ENCODE results near the gene SNAPC3.

The SNAPC3 gene

DNA sequence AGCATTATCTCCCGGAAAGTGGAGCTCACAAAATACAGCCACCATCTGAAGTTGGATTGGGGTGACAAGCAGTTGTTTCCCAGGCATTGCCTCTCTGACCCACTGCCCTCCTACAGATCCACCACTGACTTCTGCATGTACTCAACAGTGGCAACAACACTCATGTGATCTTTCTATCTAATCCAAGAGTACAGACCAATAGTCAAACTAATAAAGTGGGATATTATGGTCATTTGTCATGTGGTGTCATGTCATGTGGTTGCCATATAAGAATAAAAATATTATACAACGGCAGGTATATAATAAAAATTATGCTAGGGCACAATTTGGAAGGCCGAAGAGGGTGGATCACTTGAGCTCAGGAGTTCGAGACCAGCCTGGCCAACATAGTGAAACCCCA, 33.0 kb upstream of the SNAPC3 start:
- H3K4me2 ChIP-seq (ENCODE audit: low read depth, low read length): no peak overlapping the region
- H3K4me1 ChIP-seq (ENCODE audit: low read length): no peaks in the 10 kb centered on the region
- no peaks in the 10 kb centered on the region for H3K36me3 ChIP-seq (replicated peaks; ENCODE audit: insufficient read depth, low read length)
- H3K9me2 ChIP-seq (replicated peaks; ENCODE audit: insufficient read depth, low read length): no peaks in the 10 kb centered on the region
- H3K27me3 ChIP-seq (replicated peaks; ENCODE audit: insufficient read depth, low read length): no peaks in the 10 kb centered on the region
- H3K9ac ChIP-seq (ENCODE audit: low read length): no peak overlapping the region
- no peak overlapping the region for H2AFZ ChIP-seq (ENCODE audit: low read length)
- H4K20me1 ChIP-seq (ENCODE audit: insufficient read depth, low read length): no peaks in the 10 kb centered on the region
- no peaks in the 10 kb centered on the region for H3K9me3 ChIP-seq (replicated peaks; ENCODE audit: insufficient read depth, low read length)
- DNase-seq: no peak
- no peak for TF ChIP-seq EZH2 (optimal IDR thresholded peaks at IDR 0.05; ENCODE audit: low read depth, low read length)
- TF ChIP-seq, protein P1, sequence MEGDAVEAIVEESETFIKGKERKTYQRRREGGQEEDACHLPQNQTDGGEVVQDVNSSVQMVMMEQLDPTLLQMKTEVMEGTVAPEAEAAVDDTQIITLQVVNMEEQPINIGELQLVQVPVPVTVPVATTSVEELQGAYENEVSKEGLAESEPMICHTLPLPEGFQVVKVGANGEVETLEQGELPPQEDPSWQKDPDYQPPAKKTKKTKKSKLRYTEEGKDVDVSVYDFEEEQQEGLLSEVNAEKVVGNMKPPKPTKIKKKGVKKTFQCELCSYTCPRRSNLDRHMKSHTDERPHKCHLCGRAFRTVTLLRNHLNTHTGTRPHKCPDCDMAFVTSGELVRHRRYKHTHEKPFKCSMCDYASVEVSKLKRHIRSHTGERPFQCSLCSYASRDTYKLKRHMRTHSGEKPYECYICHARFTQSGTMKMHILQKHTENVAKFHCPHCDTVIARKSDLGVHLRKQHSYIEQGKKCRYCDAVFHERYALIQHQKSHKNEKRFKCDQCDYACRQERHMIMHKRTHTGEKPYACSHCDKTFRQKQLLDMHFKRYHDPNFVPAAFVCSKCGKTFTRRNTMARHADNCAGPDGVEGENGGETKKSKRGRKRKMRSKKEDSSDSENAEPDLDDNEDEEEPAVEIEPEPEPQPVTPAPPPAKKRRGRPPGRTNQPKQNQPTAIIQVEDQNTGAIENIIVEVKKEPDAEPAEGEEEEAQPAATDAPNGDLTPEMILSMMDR (IDR thresholded peaks at IDR 0.05; ENCODE audit: low read length): no peak
- TF ChIP-seq EZH2phosphoT487 (IDR thresholded peaks at IDR 0.05; ENCODE audit: low read length): no peak
- H3K79me2 ChIP-seq (ENCODE audit: low read length): no peaks in the 10 kb centered on the region
- no peak overlapping the region for H3K4me3 ChIP-seq (ENCODE audit: low read length)
- no peaks in the 10 kb centered on the region for H3F3A ChIP-seq (ENCODE audit: insufficient read depth, low read length)
- no peak overlapping the region for H3K27ac ChIP-seq (ENCODE audit: low read length)

DNA sequence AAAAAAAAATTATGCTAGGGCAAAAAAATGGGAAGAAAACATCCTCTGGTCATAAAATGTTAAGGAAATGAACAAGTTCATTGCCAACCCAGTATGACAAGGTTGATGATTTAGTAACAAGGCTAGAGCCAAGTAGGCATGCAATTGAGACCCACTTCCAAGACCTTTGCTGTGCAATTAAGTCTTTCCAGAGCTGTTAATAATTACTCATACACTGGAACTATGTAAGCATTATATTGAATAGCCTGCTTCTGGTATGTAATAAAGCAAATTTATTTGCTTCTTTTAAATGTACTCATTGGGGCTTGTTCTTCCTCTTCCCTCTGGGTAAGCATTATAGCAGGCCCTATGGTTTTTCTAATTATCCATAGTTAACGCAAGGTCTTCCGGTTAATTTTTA, 32.5 kb upstream of the SNAPC3 start:
- Histone ChIP-seq H4K20me1 (ENCODE audit: insufficient read depth, low read length) (no peaks in the 10 kb centered on the region), H3K4me2 (ENCODE audit: low read depth, low read length) (no peak overlapping the region), H3K27ac (ENCODE audit: low read length) (no peak overlapping the region), H2AFZ (ENCODE audit: low read length) (no peak overlapping the region), H3K27me3 (replicated peaks; ENCODE audit: insufficient read depth, low read length) (no peaks in the 10 kb centered on the region), H3K4me3 (ENCODE audit: low read length) (no peak overlapping the region), H3K9me3 (replicated peaks; ENCODE audit: insufficient read depth, low read length) (no peaks in the 10 kb centered on the region), H3F3A (ENCODE audit: insufficient read depth, low read length) (no peaks in the 10 kb centered on the region), H3K79me2 (ENCODE audit: low read length) (no peaks in the 10 kb centered on the region), H3K9ac (ENCODE audit: low read length) (no peak overlapping the region), H3K36me3 (replicated peaks; ENCODE audit: insufficient read depth, low read length) (no peaks in the 10 kb centered on the region), H3K4me1 (ENCODE audit: low read length) (no peaks in the 10 kb centered on the region), H3K9me2 (replicated peaks; ENCODE audit: insufficient read depth, low read length) (no peaks in the 10 kb centered on the region)
- no peak for DNase-seq
- no peak for TF ChIP-seq EZH2 (optimal IDR thresholded peaks at IDR 0.05; ENCODE audit: low read depth, low read length)
- TF ChIP-seq EZH2phosphoT487 (IDR thresholded peaks at IDR 0.05; ENCODE audit: low read length): no peak
- TF ChIP-seq, protein P1 (IDR thresholded peaks at IDR 0.05; ENCODE audit: low read length): no peak

DNA sequence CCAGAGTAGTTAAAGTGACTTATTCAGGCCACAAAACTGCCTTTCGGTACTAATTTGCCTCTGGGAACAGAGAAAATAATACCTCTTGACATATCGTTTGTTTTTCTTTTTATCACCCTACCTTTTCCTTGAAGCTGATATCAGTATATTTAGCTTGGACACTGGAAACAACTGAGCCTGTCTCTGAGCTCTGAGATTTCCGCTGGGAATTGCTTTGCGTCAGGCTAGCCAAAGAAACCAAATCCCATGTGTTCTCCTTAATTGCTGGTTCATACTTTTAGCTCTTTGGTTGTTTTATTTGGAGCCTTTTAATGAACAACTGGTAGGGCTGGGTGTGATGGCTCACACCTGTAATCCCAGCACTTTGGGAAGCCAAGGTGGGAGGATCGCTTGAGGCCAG, 30.3 kb upstream of the SNAPC3 start:
- Histone ChIP-seq H3K9me2 (replicated peaks; ENCODE audit: insufficient read depth, low read length) (no peaks in the 10 kb centered on the region), H3F3A (ENCODE audit: insufficient read depth, low read length) (no peaks in the 10 kb centered on the region), H3K4me2 (ENCODE audit: low read depth, low read length) (no peak overlapping the region), H3K27ac (ENCODE audit: low read length) (no peak overlapping the region), H3K4me3 (ENCODE audit: low read length) (no peak overlapping the region), H3K9me3 (replicated peaks; ENCODE audit: insufficient read depth, low read length) (no peaks in the 10 kb centered on the region), H3K79me2 (ENCODE audit: low read length) (no peaks in the 10 kb centered on the region), H4K20me1 (ENCODE audit: insufficient read depth, low read length) (no peaks in the 10 kb centered on the region), H3K4me1 (ENCODE audit: low read length) (no peaks in the 10 kb centered on the region), H3K36me3 (replicated peaks; ENCODE audit: insufficient read depth, low read length) (no peaks in the 10 kb centered on the region), H2AFZ (ENCODE audit: low read length) (no peak overlapping the region), H3K27me3 (replicated peaks; ENCODE audit: insufficient read depth, low read length) (no peaks in the 10 kb centered on the region), H3K9ac (ENCODE audit: low read length) (no peak overlapping the region)
- no peak for DNase-seq
- TF ChIP-seq EZH2 (optimal IDR thresholded peaks at IDR 0.05; ENCODE audit: low read depth, low read length) (no peak), EZH2phosphoT487 (IDR thresholded peaks at IDR 0.05; ENCODE audit: low read length) (no peak)
- TF ChIP-seq, protein P1 (IDR thresholded peaks at IDR 0.05; ENCODE audit: low read length): no peak
